GM19467 (cell line): ENCODE data around the gene PDE4B.
"Not testable (repeated sequence)": the region's sequence is repeated elsewhere in the genome, so short reads cannot be mapped to it uniquely, and the experiment has no call there.

ENCODE experiments used
- ATAC-seq: cut with Tn5 transposase; IDR thresholded peaks from one replicate; pipeline ENCODE4 v1.9.1; 2021; ENCODE audit warnings: mild to moderate bottlenecking, moderate library complexity; ENCODE audit not compliant: unreplicated experiment

PDE4B gene

GRCh38 chr1:66296951-66297350, 504.3 kb downstream of the PDE4B start:
- ATAC-seq, result no peak

- no peak for ATAC-seq
Observed at GRCh38 chr1:66298464-66298863, 505.8 kb downstream of the PDE4B start.

DNA sequence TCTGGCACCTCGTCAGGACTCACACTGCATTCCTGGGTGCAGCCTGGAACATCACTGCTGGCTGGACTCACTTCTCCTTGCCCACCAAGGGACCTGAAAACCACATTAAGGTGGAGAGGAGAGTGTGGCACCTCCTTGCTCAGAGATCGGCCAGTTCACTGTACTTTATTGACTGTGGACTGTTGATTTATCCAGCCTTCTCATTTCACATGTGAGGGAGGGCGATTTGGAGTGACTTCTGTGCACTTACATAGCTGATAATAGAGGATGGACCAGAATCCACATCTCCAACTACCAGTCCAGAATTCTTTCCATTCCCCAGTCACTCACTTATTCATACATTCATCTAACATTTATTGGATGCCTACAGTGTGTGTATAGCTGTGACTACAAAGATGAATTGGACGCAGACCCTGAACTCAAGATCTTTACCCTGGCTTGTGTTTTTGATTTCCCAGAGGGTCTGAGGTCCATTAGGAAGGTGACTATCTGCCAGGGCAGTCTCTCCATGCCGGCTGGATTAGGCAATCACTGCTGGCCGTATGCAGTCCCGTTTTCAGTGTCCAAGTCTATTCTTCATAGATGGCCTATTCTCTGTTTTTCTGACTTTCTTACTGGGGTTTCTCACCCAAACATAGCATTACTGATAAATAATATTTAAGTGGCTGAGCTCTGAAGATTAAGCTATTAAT, 507.7 kb downstream of the PDE4B start:
- ATAC-seq, result no peak

DNA sequence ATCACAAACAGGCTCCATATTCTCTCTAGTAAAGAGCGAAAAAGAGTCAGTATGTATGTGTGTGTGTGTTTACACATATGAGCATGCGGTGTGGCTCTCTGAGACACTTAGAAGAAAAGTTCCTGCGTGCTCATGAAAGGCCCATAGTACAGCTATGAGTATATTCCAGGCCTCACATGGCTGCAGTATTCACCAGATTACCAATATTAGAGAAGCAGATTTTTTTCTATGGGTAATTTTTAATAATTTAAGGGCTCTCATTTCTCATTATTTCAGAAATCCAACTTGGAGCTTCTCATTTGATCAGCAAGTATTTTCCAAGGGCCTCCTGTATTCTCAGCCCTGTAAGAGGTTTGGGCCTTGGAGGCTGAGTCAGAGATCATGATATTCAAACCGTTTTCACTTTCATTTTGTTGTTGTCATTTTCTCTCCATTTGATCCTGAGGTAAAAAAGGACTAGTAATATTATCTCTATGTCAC, 508.3 kb downstream of the PDE4B start:
- peak; percentile 84 for ATAC-seq

GRCh38 chr1:66302184-66302742, 509.6 kb downstream of the PDE4B start:
- ATAC-seq, result no peak

- no peak for ATAC-seq
Observed at GRCh38 chr1:66302815-66303214, 510.1 kb downstream of the PDE4B start.

GRCh38 chr1:66303646-66304045, 511.0 kb downstream of the PDE4B start:
- no peak for ATAC-seq

DNA sequence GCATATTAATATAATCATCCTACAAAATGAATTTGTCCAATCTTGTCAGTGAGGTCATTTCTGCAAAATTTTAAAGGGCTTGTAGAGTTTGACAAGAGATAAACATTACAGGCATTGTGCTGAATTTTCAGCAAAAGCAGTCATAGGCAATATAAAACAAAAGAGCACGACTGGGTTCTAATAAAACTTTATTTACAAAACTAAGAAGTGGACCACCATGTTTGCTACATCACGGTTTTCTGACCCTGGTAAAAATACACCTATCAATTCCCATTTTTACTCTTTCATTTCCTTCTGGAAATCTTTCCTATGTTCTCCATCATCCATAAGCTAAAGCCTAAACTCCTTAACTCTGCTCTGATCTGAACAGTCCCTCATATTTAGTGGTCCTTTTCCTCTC, 511.4 kb downstream of the PDE4B start:
- ATAC-seq, result no peak

GRCh38 chr1:66305927-66306326, 513.2 kb downstream of the PDE4B start:
- ATAC-seq, result no peak

DNA sequence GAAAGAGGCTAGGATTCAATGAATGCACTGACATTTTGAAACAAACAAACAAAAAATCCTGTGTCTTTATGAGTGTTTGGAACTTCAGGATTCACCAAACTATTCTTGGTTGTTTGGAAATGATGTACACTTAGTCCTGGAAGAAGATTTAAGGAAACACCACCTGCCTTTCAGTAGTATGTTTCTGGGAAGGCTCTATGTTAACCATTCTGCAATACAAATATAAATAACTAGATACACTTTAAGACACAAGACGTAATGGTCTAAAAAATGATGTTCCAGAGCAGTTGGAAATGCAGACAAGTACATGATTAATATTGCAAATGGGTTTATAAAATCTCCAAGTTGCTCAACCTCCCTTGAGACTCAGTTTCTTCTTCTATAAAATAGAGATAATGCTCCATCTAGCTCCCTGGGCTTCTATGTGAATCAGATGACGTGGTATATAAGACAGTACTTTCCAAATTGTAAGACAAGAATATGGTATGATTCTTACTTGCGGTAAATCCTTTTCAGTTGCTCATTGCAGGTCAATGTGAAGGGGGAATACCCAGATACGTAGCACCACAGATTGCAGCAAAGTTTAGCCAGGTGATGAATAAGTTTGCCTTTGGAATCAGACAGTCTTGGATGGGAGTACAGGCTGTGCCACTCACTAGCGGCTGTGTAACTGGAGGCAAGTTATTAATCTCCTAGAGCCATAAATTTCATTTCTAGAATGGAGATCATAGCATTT, 516.5 kb downstream of the PDE4B start:
- no peak for ATAC-seq

DNA sequence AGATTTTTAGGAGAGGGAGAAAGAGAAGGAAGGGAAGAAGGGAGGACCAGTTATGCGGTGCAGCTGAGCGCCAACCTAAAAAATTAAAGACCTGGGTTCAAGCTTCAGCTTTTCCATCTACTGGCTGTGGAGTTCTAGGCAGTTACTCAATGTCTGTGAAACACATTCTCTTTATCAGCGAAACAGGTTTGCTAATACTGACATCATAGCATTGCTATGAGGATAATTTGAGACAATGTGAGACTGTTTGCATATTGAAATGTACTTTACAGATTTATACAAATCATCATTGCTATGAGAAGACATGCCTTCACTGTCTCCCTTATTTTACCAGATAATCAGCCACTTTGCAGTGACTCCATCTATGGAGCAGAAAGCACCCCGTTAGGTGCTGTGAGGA, 518.4 kb downstream of the PDE4B start:
- no peak for ATAC-seq

GRCh38 chr1:66311628-66312027, 518.9 kb downstream of the PDE4B start:
- no peak for ATAC-seq

DNA sequence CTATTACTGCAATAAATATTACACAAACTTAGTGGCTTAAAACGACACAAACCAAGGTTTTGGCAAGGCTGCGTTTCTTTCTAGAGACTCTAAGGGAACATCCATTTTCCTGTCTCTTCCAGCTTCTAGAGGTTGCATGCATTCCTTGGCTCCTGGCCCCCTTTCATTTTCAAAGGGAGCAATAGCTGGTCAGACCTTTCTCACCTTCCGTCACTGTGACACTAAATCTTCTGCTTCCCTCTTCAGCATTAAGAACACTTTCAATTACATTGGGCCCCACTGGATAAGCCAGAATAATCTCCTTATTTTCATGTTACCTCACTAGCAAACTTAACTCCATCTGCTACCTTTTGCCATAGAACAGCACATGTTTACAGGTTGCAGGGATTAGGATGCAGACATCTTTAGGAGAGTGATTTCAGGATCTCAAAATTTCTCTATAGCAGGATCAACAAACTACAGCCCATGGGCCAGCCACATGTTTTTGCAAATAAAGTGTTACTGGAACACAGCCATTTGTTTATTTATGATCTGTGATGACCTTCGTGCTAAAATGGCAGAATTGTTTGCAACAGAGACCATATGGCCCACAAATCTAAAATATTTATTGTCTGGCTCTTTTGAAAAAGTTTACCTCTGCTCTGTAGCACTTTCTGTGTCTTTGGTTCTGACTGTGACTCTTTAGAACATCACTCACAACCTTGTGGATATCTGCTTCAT, 519.7 kb downstream of the PDE4B start:
- no peak for ATAC-seq

DNA sequence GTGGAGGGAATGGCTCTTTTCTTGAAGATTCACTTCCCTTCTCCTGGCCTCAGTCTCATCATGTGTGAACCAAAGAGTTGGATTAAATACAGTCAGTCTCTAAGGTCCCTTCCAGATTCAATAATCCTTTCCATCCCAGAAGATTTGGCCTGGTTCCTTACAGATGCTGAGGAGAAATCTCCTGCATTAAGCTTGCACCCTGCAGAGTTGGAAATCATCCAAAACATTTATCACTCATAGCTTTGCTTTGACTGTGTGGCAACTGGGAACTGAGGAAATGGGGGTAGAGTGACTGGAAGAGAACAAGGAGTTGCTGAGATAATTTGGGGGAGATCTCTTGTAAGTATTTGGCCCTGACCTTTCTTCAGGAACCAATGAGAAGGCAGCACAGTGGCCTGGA, 520.7 kb downstream of the PDE4B start:
- no peak for ATAC-seq

DNA sequence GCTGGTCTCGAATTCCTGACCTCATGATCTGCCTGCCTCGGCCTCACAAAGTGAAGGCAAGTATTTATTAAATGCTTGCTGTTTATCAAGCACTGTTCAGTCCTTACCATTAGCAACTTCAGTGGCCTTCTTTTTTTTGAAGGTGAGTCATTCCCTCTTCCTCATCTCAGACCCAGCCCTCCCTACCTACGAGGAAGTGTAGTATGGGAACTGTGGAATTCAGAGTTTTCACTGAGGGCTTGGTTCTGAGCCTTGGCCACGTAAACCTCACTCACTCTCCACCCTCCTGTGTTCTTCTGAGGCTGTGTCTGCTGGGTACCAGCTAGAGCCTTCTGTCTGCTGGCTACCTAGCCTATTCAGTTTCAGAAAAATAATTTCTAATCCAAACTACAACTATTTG, 523.0 kb downstream of the PDE4B start:
- ATAC-seq, result no peak

GRCh38 chr1:66316464-66317247, 524.0 kb downstream of the PDE4B start:
- ATAC-seq, result no peak

DNA sequence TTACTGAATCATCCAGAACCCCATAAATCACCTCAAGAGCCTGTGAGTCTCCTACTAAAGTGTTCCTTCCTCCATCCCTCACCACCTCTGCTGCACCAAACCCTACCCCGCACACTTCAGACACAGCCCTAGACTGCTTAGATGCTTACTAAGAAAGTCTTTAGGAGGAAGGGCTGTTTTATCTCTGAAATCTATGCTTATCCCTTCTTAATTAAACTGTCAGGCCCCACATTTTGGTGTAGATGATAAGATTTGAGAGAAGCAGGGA, 524.5 kb downstream of the PDE4B start:
- no peak for ATAC-seq

DNA sequence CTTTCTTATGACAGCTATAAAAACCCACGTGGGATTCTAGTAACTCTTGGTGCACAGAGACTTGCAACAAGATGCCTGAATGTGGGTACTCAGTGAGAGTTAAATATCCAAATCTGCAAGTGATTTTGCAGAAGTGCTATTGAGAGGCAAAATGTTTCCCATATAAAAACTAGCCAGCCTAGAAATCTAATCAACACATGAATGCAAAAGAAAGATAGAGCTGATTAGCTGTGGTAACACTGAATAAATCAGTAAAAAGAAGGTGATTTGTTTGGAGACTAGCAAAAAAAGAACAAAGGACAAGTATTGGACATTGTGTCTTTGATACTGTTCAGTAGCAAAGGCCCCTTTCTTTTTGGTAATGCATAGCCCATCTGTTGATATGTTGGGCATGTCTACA, 527.5 kb downstream of the PDE4B start:
- ATAC-seq, result no peak

DNA sequence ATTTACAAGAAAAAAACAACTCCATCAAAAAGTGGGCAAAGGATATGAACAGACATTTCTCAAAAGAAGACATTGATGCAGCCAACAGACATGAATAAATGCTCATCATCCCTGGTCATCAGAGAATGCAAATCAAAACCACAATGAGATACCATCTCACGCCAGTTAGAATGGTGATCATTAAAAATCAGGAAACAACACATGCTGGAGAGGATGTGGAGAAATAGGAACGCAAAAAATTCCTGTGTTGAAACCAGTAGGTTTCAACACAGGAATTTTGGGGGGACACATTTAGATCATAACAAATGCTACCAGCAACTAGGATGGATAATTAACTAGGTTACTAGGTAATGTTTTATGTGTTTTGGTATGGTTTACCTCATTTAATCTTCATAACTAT, 529.8 kb downstream of the PDE4B start:
- not testable (repeated sequence) for ATAC-seq

GRCh38 chr1:66323958-66324625, 531.4 kb downstream of the PDE4B start:
- ATAC-seq, result no peak
